Stimulated activated CD8-positive, alpha-beta memory T cell treated with anti-CD3 and anti-CD28 coated beads, Interleukin-7, amount 100 ng/mL, for 48 hours (primary cell): Measurements from ENCODE around the gene UCN2.

ENCODE experiments used
- DNase-seq, 2 donors: peaks; one replicate each; pipeline ENCODE4 v3.0.0-alpha.2; 2020; ENCODE audit warnings: low read depth in 1 of 2; ENCODE audit errors: extremely low read depth in 1 of 2

UCN2 gene

GRCh38 chr3:48591886-48592518, 28.4 kb upstream of the UCN2 start:
- no peak for DNase-seq

GRCh38 chr3:48591436-48591835, 27.9 kb upstream of the UCN2 start:
- DNase-seq, result no peak

- DNase-seq, result no peak
These were observed 24.6 kb upstream of the UCN2 start for GRCh38 chr3:48588230-48588629.

GRCh38 chr3:48587686-48588085, 24.1 kb upstream of the UCN2 start:
- DNase-seq, result no peak

GRCh38 chr3:48585411-48585810, 21.8 kb upstream of the UCN2 start:
- no peak for DNase-seq

GRCh38 chr3:48584836-48585235, 21.3 kb upstream of the UCN2 start:
- no peak for DNase-seq

GRCh38 chr3:48581621-48582481, 18.3 kb upstream of the UCN2 start:
- DNase-seq, result no peak

- DNase-seq, result no peak
These were observed 13.1 kb upstream of the UCN2 start for GRCh38 chr3:48576647-48577046.

GRCh38 chr3:48575366-48575765, 11.8 kb upstream of the UCN2 start:
- no peak for DNase-seq

- DNase-seq, result no peak
These were observed 10.5 kb upstream of the UCN2 start for GRCh38 chr3:48573973-48574585.

GRCh38 chr3:48572517-48572916, 8.9 kb upstream of the UCN2 start:
- DNase-seq, result no peak

GRCh38 chr3:48571938-48572337, 8.4 kb upstream of the UCN2 start:
- DNase-seq, result no peak

GRCh38 chr3:48569808-48570450, 6.3 kb upstream of the UCN2 start:
- DNase-seq, result no peak

- DNase-seq, result no peak
These were observed 5.8 kb upstream of the UCN2 start for GRCh38 chr3:48569400-48569799.

GRCh38 chr3:48568476-48568875, 4.9 kb upstream of the UCN2 start:
- DNase-seq, result no peak

GRCh38 chr3:48567500-48567899, 3.9 kb upstream of the UCN2 start:
- no peak for DNase-seq

- DNase-seq, result no peak
These were observed 3.5 kb upstream of the UCN2 start for GRCh38 chr3:48567090-48567489.

- no peak for DNase-seq
These were observed 2.8 kb upstream of the UCN2 start for GRCh38 chr3:48566401-48566760.

- DNase-seq, result no peak
These were observed 2.2 kb upstream of the UCN2 start for GRCh38 chr3:48565591-48566400.

GRCh38 chr3:48565186-48565585, 1.6 kb upstream of the UCN2 start:
- no peak for DNase-seq

GRCh38 chr3:48564667-48565066, 1.1 kb upstream of the UCN2 start:
- DNase-seq, result no peak
